Midbrain (tissue), 1 donor: ENCODE measurements around the gene FEZ2.
"Not testable (repeated sequence)": the region's sequence is repeated elsewhere in the genome, so short reads cannot be mapped to it uniquely, and the experiment has no call there.

Source experiments
- DNase-seq: peaks from one replicate; lab custom pipeline; 2025; lab: John Stamatoyannopoulos, UW

FEZ2 gene, protein sequence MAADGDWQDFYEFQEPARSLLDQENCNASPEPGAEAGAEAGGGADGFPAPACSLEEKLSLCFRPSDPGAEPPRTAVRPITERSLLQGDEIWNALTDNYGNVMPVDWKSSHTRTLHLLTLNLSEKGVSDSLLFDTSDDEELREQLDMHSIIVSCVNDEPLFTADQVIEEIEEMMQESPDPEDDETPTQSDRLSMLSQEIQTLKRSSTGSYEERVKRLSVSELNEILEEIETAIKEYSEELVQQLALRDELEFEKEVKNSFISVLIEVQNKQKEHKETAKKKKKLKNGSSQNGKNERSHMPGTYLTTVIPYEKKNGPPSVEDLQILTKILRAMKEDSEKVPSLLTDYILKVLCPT

DNA sequence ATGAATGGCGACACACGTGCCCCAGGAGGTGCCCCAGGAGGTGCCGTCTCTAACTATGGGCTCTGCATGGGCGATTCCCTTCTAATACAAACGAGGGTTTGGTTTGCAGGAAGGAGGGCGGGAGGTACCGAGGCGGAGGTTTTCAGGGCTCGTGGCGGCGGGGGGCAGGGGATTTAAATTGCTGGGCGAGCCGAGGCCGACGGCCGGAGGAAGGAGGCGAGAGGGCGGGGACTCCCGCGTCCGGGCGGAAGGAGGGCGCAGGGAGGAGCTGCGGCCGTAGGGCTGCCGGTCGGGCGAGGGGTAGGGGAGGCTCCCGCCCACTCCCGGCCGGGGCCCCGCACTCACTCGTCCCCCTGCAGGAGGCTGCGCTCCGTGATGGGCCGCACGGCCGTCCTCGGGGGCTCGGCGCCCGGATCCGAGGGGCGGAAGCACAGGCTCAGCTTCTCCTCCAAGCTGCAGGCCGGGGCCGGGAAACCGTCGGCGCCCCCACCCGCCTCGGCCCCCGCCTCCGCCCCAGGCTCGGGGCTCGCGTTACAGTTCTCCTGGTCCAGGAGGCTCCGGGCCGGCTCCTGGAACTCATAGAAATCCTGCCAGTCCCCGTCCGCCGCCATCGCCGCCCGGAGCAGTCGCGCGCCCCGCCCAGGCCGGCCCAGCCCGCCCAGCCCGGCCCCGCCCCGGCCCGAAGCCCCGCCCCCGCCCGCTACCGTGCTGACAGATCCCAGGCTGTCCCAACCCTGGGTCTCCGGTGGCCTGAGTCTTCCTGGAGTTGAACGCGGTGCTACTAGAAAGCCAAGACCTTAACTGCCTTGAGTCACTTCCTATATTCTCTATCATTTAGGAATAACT, at the start of gene FEZ2:
Gene FEZ2 (minus strand): TSS at position 637 of the 846 bp plus-strand sequence. CDS start 26 bp downstream, at position 611.
- DNase-seq, result peak; percentile 52

DNA sequence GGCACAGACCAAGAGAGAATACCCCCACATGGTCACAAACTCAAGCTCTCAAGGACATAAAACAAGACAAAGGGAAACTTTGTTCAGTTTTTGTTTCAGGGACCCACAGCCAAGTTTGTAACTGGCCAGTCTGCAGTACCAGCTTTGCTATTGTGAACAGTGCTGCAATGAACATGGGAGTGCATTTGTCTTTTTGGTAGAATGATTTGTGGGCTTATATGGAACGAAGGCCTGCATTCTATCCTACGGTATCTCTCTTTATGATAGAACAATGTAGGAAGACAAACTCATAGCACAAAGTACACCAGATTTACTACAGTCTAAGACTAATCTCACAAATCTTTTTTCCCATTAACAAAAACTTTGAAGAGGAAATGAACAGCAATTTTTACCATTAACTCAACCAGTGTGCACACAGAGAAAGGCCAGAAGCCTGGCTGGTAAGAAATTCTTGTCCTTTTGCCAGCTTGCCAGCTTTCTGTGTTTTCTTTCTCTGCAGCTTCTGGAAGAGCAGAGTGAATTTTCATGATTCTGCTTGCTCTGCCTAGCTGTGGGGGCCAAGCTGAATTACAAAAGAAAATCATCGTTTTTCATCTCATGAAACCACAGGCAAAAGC, 37.1 kb upstream of the FEZ2 start:
- DNase-seq, result peak; percentile 7

DNA sequence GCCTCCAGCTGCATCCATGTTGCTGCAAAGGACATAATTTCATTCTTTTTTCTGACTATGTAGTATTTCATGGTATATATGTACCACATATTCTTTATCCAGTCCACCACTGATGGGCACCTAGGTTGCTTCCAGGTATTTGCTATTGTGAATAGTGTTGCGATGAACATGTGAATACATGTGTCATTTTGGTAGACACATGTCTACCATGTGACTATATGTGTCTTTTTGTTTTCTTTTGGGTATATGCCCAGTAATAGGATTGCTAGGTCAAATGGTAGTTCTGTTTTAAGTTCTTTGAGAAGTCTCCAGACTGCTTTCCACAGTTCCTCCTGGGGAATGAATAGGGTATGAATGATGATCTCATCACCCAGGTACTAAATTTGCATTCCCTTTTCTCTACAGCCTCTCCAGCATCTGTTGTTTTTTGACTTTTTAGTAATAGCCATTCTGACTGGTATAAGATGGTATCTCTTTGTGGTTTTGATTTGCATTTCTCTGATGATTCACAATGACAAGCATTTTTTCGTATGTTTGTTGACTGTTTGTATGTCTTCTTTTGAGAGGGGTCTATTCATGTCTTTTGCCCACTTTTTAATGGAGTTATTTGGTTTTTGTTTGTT, 35.6 kb upstream of the FEZ2 start:
- DNase-seq, result no peak

DNA sequence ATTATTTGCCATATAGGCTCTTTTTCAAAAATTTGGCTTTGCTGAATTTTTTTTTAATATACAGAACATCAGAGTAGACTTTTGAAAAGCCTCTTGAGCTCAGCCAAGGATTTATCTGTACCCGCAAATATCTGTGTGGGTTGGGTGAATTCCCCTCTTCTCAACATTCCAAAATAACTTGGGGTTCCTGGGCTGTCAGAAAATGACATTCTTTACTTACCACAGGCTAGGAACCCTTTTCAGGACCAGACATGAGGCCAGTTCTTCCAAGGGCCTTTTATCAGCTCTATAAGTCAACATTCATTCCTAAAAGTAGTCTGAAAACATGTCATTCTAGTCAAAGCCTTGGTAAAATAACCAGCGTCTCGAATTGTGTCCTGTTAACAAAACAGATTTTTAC, 28.8 kb upstream of the FEZ2 start:
- DNase-seq, result no peak

DNA sequence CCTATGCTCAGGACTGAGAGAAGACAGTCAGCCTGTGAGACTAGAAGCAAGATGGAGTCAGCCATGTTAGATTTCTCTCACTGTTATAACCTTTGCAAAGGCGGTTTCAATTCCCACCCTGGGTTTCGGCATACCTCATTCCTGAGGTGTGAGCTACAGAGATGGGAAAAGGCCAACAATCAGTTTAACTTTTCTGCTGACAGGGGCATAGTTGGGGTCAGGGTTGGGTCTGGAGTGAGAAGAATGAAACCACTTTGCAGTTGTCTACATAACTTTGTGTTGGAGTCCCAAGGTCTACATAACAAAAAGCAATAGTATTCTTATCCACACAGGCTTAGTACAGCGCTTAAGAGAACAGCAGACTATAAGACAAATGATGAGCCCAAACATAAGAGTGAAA, 28.1 kb upstream of the FEZ2 start:
- DNase-seq, result no peak

DNA sequence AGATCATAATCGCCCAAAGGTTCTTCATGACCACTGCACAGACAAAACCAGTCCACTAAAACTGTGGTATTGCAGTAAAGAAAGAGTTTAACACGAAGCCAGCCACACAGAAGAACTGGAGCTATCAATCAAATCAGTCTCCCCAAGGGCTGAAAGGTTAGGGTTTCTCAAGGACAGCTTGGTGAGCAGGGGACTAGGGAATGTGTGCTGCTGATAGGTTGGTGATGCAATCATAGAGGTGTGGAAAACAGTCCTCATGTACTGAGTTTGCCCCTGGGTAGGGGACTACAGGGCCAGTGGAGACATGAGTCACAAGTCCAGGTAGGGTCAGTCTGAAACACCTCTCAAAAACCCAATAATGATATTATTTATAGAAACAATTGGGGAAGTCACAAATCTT, 27.3 kb upstream of the FEZ2 start:
- DNase-seq, result no peak

DNA sequence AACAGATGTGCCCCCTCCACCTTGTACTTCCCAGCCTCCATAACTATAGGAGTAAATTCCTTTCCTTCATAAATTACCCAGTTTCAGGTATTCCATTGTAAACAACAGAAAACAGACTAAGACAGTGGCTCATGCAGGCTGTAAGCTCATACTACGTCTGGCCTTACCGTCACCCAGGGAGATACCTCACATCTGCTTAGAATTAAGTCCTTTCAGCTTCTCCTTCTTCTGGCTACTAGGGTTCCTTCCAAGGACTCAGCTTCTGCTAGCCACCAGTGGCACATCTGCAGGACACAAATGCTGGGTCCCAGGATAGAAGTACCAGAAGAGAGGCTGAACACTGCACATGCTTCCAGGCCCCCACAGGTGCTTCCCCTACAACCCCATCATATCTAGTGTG, 22.4 kb upstream of the FEZ2 start:
- no peak for DNase-seq

DNA sequence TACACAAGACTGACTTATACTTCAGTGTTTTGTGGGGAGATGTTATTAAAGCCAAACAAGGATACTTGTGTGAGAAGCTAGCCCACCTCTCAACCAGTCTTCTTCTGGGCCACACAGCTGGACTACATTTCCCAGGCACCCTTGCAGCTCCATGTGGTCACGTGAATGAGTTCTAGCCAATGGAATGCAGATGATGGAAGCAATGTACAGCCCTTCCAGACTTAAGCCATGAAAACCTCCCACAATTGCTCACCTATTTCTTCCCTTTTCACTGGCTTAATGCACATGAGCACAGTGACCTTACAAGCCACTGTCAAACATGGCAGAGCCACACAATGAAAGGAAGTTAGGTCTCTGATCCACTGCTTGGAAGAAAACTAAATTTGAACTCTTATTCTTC, 20.4 kb upstream of the FEZ2 start:
- peak; percentile 7 for DNase-seq

DNA sequence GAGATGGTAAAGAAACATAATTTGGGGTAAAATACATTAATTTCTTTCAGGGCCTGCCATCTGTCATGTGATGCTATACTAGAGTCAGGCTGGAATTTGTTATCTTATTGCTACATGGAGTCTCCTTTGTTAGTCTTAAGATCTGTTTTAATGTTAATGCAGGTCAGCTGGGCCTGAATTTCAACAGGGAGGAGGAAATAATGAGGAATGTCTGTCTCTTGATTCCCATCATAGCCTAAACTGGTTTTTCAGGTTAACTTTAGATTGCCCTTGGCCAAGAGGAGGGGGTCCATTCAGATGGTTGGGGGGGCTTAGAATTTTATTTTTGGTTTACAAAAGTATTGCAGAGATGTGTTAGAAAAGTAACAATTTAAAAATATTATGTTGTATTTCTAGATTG, 19.0 kb upstream of the FEZ2 start:
- no peak for DNase-seq

DNA sequence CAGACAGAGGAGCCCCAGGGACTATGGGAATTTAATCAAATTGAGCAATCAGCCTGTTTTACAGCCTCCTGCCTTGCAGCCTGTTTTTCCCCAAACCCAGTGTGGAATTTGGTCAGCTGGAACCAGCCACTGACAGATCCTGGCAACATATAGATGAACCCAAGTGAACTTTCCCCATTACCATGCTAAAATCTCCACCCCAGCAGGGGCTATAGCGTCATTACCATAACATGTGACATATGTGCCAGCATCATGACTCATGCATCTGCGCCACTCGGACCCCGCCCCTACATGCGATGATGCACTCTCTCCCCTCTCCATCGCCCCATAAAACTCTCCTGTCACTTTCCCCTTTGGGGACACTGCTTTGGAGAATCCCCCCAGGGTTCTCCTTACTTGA, 17.3 kb upstream of the FEZ2 start:
- DNase-seq, result no peak

DNA sequence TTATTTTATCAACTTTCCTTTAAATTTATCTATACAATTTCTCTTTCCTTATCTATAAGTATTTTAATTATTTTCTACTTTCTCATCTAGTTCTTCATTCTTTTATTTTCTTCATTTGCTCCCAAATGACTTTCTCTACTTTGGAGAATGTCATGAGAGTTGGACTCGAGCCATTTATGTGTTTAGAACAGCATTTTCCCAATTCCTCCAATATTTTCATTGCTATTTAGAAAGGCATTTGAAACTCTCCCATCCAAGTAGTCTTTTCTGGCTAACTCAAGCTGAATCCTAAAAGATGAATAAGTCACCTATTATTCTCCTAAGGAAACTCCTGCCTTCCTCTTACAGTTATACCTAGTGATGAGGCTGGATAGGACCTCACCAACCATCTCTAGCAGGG, 15.8 kb upstream of the FEZ2 start:
- no peak for DNase-seq

DNA sequence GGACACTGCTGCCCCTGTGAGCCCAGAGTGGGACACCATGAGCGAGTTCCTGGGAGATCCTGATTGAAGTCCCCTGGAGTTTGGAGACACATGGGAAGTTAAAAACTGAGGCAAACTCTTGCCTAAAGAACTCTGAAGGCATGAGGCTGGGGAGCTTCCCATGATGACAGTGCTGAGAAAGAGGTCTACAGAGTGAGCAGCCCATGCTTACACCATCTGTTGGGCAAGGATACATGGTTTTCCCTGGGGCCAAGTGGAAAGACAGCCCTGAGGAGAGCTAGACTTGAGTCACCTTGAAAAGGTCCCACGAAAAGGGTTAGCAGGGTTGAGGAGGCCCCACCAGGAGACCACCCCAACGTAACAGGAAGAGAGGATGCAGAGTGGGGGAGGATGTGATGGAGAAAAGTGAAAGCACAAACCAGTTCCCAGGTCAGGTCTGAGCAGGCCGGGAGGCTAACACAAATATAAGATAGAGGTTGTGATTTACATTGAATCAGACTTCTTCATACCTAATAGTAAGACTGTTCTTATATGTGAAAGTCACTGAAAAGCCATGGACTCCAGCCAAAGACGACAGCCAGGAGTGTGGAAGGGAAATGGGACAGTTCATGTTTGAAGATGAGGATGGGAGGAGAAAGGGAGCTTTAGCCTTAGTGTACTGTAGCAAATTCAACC, 13.5 kb upstream of the FEZ2 start:
- DNase-seq, result no peak

DNA sequence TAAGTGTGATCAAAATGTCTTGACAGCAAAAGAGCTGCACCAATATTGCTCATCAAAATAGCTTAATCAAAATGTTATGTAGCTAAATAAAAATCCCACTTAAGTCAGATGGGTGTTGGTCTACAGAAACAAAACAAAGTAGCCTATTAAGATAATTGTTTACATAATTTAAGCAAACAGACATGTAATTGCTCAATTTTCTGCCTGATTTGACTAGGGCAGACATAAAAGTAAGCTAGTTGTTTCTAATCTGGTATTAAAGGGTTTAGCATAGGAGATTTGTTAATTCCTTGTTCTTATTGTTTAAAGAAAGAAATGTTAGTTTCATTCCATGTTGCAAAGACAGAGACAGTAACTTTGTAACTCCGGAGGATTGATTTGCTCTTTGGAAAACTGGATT, 11.5 kb upstream of the FEZ2 start:
- no peak for DNase-seq

DNA sequence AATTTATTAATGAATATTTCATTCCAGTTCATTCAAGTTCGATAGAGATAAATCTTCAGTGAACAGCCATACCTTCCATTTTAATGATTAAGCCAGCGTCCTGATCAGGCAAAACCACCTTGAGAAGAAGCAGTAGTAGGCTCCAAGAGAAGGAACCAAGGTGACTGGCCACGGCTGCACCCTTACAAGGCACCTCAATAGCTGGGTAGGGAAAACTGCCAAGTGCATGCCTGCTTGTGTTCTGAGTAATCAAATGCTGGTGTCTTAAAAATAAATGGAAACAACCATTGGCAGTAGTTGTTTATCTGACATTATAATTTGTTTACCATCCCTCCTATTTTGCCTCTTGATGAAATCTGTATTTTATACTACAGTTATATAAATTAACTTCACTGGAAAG, 10.0 kb upstream of the FEZ2 start:
- DNase-seq, result no peak

DNA sequence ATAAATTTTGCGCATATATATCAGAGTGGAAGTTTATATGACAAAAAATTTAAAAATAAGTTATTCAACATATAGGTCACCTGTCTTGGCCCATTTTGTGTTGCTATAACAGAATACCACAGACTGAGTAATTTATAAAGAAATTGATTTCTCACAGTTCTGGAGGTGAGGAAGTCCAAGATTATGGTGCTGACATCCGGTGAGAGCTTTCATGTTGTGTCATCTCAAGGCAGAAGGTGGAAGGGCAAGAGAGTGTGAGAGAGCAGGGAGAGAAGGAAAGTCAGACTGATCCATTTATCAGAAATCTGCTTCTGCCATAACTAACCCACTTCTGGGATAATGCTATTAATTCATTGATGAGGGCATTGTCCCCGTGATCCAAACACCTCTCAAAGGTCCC, 9.0 kb upstream of the FEZ2 start:
- no peak for DNase-seq

DNA sequence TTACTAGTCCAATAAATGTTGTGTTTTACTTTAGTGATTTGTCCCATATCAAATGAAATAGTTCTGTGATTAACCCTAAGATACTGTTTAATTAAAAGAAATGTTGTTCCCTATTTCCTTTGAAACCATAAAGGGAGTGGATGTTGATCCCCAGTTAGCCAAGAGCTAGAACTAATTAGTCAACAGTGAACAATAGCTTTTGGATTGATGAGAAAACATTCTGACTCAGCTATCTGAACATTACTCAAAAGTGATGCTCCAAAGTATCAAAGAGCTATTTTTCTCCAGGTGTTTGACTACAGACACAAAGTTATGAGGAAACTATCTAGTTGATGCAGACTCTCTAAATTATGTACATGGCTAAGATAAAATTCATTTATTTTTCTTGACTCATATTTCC, 7.3 kb upstream of the FEZ2 start:
- no peak for DNase-seq

DNA sequence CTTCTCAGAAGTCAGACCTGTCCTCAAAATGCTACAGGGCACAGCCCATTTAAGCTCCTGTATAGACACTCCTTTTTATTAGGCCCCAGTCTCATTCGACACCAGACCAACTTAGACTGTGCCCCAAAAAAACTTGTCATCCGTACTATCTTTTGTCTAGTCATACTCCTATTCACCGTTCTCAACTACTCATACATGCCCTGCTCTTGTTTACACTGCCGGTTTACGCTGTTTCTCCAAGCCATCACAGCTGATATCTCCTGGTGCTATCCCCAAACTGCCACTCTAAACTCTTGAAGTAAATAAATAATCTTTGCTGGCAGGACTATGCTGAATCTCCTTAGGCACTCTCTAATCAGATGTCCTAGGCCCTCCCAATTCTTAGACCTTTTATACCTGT, 5.7 kb upstream of the FEZ2 start:
- not testable (repeated sequence) for DNase-seq

DNA sequence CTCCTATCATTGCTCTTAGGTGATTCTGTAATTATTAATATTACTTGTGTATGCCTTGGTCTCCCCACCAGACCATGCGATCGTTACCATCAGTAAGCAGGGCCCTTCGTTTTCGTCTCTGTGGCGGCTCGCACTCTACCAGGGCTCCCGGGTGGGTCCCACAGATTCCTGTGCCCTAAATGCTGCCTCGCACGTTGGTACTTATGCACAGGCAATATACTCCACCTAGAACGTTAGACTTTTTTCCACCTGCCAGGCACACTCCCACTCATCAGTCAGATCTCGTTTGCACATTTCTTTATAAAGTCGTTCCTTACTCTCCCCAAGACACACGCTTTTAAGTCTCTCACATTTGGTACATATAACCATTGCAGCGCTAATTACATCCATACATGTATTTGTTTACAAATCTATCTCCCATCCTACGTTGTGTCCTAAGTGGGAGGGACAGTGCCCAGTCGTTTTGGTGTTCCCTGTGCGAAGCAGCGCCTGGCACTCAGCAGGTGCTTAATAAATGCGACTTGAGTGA, 901 bp downstream of the FEZ2 start:
- DNase-seq, result no peak

DNA sequence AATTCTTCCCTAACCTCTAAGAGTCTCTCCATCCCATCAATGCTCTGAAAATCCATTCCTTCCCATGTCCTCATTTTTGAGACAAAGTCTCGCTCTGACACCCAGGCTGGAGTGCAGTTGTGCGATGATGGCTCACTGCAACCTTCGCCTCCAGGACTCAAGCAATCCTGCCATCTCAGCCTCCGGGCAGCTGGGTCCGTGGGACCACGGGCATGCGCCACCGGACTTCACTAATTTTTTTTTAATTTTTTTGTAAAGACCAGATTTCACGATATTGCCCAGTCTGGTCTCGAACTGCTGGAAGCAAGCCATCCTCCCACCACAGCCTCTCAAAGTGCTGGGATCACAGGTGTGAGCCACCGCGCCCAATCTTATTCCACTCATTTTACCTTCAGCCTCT, 1.6 kb downstream of the FEZ2 start:
- DNase-seq, result no peak

DNA sequence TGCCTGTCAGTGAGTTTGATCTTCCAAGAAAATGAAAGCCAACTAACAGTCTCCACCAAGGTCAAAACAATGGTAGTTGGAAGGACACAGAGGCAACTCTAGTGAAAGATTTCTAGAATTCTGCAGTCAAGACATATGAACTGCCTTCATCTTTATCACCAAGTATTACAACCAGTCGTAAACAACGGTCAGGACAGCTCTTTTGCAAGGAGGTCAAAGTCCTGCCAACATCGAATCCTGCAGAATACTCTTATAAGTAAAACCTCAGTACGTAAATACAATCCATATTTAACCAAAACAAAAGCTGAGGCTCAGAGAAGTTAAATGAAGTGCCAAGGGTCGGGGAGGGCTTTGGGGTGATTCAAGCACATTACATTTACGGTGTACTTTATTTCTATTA, 3.1 kb downstream of the FEZ2 start:
- no peak for DNase-seq

DNA sequence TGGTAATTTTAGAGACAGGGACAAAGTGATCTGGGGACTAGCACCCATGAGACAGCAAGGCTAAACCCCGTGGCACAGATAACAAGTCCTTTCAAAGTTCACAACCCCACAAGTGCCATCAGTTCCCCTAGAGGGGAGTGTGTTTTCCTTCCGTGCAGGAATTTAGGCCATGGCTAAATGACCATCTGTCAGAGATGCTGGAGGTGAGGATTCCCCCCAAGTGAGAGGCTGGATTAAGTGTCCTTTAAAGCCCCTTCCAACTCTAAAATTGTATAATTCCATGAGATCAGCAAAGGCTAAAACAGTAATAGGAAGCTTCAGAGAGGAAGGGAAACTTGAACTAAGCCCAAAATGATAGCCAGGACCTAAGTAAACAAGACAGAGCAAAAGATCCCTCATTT, 8.7 kb downstream of the FEZ2 start:
- peak; percentile 16 for DNase-seq

DNA sequence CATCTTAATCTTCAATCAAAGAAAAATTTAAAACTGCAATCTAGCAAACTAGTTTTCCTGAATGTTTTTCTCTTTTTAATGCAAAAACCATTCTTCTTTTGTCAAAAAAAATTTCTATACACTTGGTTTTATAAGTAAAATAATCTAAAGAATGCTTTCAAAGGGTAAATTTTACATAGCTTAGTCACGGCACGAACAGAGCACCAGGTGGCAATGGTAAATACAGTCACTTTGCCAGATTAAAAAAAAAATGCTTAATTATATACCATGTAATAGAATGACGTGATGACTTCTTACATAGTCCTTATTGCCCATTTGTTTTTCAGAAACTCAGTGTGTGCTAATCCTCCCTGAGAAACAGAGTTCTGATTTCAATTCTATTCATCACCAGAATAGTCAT, 10.4 kb downstream of the FEZ2 start:
- no peak for DNase-seq
